Fibroblast of peridontal ligament (primary cell): ENCODE data around the gene RIC8B.

Experiments
- DNase-seq: peaks from one replicate; pipeline ENCODE4 v3.0.0-alpha.2; 2010; ENCODE audit errors: extremely low read depth

The RIC8B gene

GRCh38 chr12:106758349-106759110 lies 16.0 kb upstream of the RIC8B start:
- DNase-seq = no peak

DNA sequence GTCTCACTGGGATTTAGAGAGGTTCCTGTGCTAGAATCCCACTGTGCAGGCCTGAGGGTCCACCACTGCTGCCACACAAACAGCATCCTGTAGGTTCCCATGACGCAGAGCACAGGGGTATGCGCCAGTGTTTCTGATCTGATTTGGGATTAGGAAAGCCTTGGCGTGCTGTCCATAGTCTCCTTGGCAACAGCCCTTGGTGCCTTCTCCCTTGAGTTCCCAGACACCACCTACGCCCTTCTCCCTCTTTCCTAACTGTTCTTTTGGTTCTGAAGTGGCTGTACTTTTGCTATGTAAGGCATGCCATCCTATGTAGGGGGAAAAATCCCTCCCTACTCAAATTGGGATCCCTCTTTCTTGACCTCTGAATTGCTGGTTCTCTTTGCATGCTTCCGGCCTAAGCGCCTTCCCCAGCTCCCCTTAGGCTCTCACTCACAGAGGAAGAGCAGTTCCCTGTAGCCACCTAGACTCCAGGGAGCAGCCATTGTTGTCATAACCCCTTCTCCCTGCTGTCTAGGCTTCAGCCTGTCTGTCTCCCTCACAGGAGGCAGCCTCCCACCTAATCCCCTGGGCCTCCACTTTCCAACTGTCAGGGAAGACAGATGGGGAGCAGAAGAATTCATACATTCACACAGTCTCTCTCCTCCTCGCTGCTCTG lies 14.8 kb upstream of the RIC8B start:
- DNase-seq = no peak

DNA sequence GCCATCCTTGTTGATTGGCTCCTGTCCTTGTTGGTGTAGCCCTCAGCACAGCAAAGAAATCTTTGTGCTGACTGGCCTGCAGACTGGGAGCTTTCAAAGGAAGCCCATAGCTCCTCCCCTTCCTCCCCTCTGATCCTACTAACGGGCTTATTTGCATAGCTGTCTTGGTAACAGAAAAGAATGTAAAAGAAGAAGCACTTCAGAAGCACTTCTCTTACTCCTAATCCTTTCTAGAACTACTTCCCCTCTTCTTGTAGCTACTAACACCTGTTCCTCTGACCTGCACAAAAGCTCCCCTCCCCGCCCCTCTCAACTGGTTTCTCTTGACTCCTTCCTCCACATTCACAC lies 14.3 kb upstream of the RIC8B start:
- no peak for DNase-seq

DNA sequence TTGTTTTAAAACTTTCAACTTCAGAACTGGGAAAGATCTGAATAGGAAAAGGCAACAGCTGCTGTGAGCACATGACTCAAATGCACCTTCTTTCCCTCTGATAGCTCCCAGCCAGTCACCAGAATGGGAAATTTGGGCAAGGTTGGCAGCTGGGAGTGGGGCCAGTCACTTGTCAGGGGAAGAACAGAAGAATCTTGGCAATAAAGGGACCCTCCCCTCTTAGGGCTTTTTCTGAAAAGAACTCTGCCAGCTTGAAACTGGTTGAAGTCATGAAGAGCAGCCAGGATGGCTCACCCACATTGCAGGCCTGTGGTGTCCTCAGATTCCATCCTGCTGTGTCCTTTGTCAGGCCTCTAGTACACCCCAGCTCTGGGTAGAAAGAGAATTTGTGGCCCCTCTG lies 10.3 kb upstream of the RIC8B start:
- no peak for DNase-seq

GRCh38 chr12:106764738-106765137 lies 9.7 kb upstream of the RIC8B start:
- DNase-seq = no peak

DNA sequence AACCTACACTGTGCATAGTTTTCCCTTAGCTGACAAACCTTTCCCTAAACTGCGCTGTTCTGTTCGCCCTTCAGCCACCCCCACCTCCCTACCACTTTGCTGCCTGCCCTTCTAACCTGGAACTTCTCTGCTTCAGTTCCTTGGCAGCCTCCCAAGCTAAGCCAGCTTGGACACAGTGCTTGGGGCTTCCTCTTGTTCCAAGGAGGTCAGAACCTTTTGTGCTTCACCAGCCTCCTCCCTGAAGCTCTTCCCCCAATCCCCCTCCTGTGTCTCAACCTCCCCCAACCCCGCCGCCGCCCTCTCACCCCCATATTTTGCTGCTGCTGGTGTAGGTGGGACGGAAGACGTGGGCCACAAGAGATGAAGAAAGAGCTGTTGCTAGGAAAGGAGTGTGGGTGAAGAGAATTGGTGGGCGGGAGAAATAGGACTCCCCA lies 8.1 kb upstream of the RIC8B start:
- DNase-seq = no peak

GRCh38 chr12:106767206-106767605 lies 7.3 kb upstream of the RIC8B start:
- DNase-seq = no peak

GRCh38 chr12:106767954-106768822 lies 6.3 kb upstream of the RIC8B start:
- DNase-seq = no peak

GRCh38 chr12:106769078-106769477 lies 5.4 kb upstream of the RIC8B start:
- DNase-seq = no peak

DNA sequence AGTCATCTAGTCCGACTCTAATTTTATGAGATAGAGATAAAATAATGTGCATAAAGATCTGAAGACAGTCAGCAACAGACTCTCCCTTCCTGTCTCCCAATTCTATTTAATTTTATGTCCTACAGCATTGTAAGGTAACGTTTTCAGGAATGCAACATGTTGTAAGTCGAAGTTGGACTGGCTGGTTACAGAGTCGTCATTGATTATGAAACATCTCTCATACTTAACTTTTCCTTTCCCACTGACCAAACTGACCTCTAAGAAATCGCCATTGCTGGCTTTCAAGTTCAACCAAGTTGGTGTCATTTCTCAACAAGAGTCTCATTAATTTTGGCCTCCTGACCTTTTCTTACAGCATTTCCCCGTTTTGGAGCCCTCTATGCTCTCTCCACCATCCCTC lies 4.9 kb upstream of the RIC8B start:
- DNase-seq = no peak

- DNase-seq = no peak
Observed at GRCh38 chr12:106771425-106771824, 3.1 kb upstream of the RIC8B start.

- no peak for DNase-seq
Observed at GRCh38 chr12:106773286-106774004, 1.0 kb upstream of the RIC8B start.

DNA sequence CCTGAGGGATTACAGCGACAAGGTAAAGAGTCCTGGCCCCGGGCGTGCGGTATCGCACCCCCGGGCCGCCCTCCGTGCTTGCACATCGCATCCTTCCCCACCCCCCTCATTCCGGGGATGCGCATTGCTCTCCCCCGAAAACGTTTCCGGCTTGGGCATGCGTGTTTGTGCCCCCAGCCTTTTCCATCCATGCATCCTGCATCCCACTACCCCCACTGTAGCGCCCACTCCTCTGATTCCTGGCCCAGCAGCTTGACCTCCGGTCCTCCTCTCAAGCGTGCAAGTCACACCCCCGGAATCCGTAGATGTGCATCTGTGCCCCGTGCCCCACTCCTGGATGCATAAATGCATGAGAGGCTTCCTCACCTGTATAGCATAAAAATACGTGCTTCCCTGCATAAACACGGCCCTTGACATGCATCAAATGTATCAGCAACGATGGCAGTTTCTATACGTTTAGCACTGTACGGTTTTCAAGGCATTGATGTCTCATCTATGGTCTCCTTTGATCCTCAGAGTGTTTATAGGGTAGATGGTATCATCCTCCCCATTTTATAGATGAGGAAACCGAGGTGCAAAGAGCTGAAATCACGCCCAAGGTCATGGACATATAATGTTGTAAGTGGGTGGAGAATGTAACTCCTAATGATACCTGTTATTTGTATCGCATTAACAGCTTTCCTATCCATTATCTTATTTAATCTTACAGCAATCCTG lies 484 bp downstream of the RIC8B start:
- no peak for DNase-seq

DNA sequence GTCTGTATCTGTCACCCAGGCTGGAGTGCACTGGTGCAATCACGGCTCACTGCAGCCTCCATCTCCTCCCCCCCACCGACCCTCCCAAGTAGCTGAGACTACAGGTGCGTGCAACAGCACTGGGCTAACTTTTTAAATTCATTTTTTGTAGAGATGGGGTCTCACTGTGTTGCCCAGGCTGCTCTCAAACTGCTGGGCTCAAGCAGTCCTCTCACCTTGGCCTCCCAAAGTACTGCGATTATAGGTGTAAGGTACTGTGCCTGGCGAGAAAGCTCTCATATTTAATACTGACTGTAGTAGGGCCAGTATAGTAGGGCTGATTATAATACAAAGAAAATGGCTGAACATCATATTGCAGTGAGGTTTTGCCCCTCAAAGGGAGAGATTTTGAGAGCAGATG lies 2.4 kb downstream of the RIC8B start:
- no peak for DNase-seq

- DNase-seq = no peak
Observed at GRCh38 chr12:106780010-106780631, 5.6 kb downstream of the RIC8B start.

- no peak for DNase-seq
Observed at GRCh38 chr12:106782619-106783018, 8.1 kb downstream of the RIC8B start.

GRCh38 chr12:106783515-106783914 lies 9.0 kb downstream of the RIC8B start:
- no peak for DNase-seq

- no peak for DNase-seq
Observed at GRCh38 chr12:106790020-106790419, 15.5 kb downstream of the RIC8B start.

DNA sequence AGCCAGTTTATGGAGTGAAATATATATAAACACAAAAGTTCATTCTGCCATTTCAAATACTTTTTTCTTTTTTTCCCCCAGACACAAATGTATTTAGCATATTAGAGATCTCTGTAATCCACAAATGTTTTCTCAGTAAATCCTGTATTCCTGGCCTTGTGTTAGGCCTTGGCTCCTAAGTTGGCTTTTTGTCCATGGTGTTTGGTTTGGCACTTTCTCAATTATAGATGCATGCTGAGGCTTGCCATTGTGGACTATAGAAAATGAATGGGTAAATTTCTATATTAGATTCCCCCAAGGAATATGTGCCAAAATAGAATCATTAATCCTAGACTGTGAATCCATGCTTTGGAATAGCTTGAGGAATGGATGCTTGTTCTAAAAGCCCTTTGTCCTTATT lies 17.0 kb downstream of the RIC8B start:
- no peak for DNase-seq

GRCh38 chr12:106794369-106794768 lies 19.9 kb downstream of the RIC8B start:
- no peak for DNase-seq

DNA sequence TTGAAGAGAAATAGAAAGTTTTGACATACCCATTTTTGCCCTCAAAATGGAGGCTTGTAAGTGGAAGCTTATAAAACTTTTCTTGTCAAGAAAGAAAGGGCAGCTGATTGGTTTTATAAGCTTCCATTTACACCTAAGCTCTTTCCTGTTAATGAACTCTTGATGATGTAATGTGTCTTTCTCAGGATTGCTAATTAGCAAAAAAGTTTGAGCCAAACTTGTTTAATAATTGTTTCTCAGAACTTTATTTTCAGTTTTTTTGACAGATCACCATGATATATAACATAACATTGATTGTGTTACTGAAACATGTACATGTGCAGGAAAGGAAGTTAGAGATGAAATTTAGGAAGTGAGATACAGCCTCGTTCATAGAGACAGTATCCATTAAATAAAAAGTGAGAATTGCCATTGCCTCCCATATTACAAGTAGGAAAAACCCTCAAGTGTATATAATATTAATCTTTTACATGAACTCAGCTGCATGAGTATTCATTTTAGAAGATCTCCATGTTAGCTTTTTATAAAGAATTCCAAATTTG lies 26.8 kb downstream of the RIC8B start:
- DNase-seq = no peak
